A549 (cell line): ENCODE data around the gene TENM3. TPM values are rescaled to one million over a fixed set of nuclear protein-coding genes. Genes with fewer than 3 reads are reported as not detected.

ENCODE experiments used
- ATAC-seq, 2 experiments: fragments of 200-7000 bp in 1 of 2; fragments of >200 bp in 1 of 2; cut with Nextera tagmentation in 1 of 2; cut with Tn5 transposase in 1 of 2; 3 replicates each; pipeline versions ENCODE4 v1.8.0 to v1.9.1; 2018 to 2020; ENCODE audit warnings: mild to moderate bottlenecking in 1 of 2, moderate library complexity in 1 of 2
- CTCF ChIA-PET: fragments of 300-600 bp; sonication (Branson Sonifier 250); formaldehyde crosslinking; extraction: SDS; loops from one replicate; lab custom pipeline; 2021; ENCODE audit warnings: antibody characterized with exemption, inconsistent platforms; lab: Yijun Ruan, JAX
- POLR2A ChIA-PET: fragments of 350-600 bp; formaldehyde crosslinking; extraction: SDS; loops from one replicate; lab custom pipeline; 2021; ENCODE audit warnings: antibody characterized with exemption, inconsistent platforms; lab: Yijun Ruan, JAX
- DNase-seq, 2 experiments: peaks; one replicate each; pipeline versions ENCODE4 v3.0.0 to v3.0.0-alpha.2; 2011 to 2016; ENCODE audit warnings: low read depth in 1 of 2, low spot score in 1 of 2
- FAIRE-seq: peaks from 2 replicates; lab custom pipeline; 2011; peaks lifted over from hg19 to GRCh38; lab: Jason Lieb, UNC
- H3K27ac ChIP-seq, 2 experiments: fragments of >200 bp; sonication (Bioruptor Twin); formaldehyde crosslinking; 3 replicates each; pipeline ENCODE4 v1.5.1; 2016 to 2017
- H3K4me1 ChIP-seq: fragments of >200 bp; sonication (Bioruptor Twin); formaldehyde crosslinking; 3 replicates; pipeline ENCODE4 v1.6.1; 2016
- H3K4me2 ChIP-seq: fragments of >200 bp; sonication (Bioruptor Twin); formaldehyde crosslinking; 3 replicates; pipeline ENCODE4 v1.6.1; 2016
- H3K4me3 ChIP-seq: fragments of >200 bp; sonication (Bioruptor Twin); formaldehyde crosslinking; 3 replicates; pipeline ENCODE4 v1.5.1; 2016
- H3K9me3 ChIP-seq: fragments of >200 bp; sonication (Bioruptor Twin); formaldehyde crosslinking; 3 replicates; pipeline ENCODE4 v1.6.1; 2016
- ATOH8 ChIP-seq: fragments of 250-450 bp; sonication (Bioruptor Pico); IDR thresholded peaks from 2 replicates; pipeline ENCODE4 v1.5.0; 2020; ENCODE audit warnings: low read depth, mild to moderate bottlenecking, moderate library complexity
- BHLHE40 ChIP-seq: IDR thresholded peaks from 2 replicates; pipeline ENCODE4 v1.6.1; 2012; ENCODE audit warnings: low read depth, low read length, inconsistent platforms
- CBX2 ChIP-seq: fragments of 200-600 bp; sonication (generic); IDR thresholded peaks from 2 replicates; pipeline ENCODE4 v1.6.1; 2016; ENCODE audit warnings: low read depth, mild to moderate bottlenecking, borderline replicate concordance
- E2F6 ChIP-seq: IDR thresholded peaks from 2 replicates; pipeline ENCODE4 v1.6.1; 2012; ENCODE audit warnings: low read depth, borderline replicate concordance
- EP300 ChIP-seq, 2 experiments: fragments of >200 bp; sonication (Bioruptor Twin); formaldehyde crosslinking; IDR thresholded peaks; 2 replicates in 1 of 2; 3 replicates in 1 of 2; pipeline ENCODE4 v1.6.1; 2016 to 2017
- ESRRA ChIP-seq: fragments of 150-350 bp; IDR thresholded peaks from 2 replicates; pipeline ENCODE4 v1.6.1; 2014; ENCODE audit warnings: mild to moderate bottlenecking, low read length, borderline replicate concordance
- FOSB ChIP-seq: fragments of 250-450 bp; sonication (Bioruptor Pico); IDR thresholded peaks from 2 replicates; pipeline ENCODE4 v1.5.0; 2020; ENCODE audit warnings: mild to moderate bottlenecking, moderate library complexity
- HES2 ChIP-seq: fragments of >200 bp; sonication (Bioruptor Twin); formaldehyde crosslinking; IDR thresholded peaks from 2 replicates; pipeline ENCODE4 v1.6.1; 2016
- HEYL ChIP-seq: fragments of 250-450 bp; sonication (Bioruptor Pico); IDR thresholded peaks from 2 replicates; pipeline ENCODE4 v1.8.0; 2021; ENCODE audit warnings: mild to moderate bottlenecking, moderate library complexity
- KDM5A ChIP-seq: fragments of 200-600 bp; sonication (generic); IDR thresholded peaks from 2 replicates; pipeline ENCODE4 v1.6.1; 2016; ENCODE audit warnings: antibody characterized with exemption, mild to moderate bottlenecking
- MAFK ChIP-seq: fragments of 450-650 bp; IDR thresholded peaks from 2 replicates; pipeline ENCODE4 v1.6.1; 2014; ENCODE audit not compliant: partially characterized antibody
- MAX ChIP-seq: IDR thresholded peaks from 2 replicates; pipeline ENCODE4 v1.6.1; 2012
- MAZ ChIP-seq: fragments of 150-350 bp; IDR thresholded peaks from 2 replicates; pipeline ENCODE4 v1.6.1; 2014; ENCODE audit warnings: antibody characterized with exemption, low read depth, low read length, borderline replicate concordance
- MYC ChIP-seq: IDR thresholded peaks from 2 replicates; pipeline ENCODE4 v1.6.1; 2012; ENCODE audit warnings: mild to moderate bottlenecking, inconsistent platforms, low read length, improper control_type of control experiment, borderline replicate concordance
- NPAS2 ChIP-seq: fragments of 250-450 bp; sonication (Bioruptor Pico); IDR thresholded peaks from 2 replicates; pipeline ENCODE4 v1.8.0; 2022; ENCODE audit warnings: mild to moderate bottlenecking, moderate library complexity, borderline replicate concordance
- POLR2A ChIP-seq: IDR thresholded peaks from 2 replicates; pipeline ENCODE4 v1.6.1; 2012; ENCODE audit warnings: mild to moderate bottlenecking, low read length
- RAD21 ChIP-seq, 2 experiments: fragments of >200 bp in 1 of 2; sonication (Bioruptor Twin) in 1 of 2; formaldehyde crosslinking in 1 of 2; IDR thresholded peaks in 1 of 2; conservative IDR thresholded peaks in 1 of 2; 2 replicates in 1 of 2; 3 replicates in 1 of 2; pipeline ENCODE4 v1.6.1; 2012 to 2018; ENCODE audit warnings: inconsistent platforms in 1 of 2
- RARB ChIP-seq: fragments of 250-450 bp; sonication (Bioruptor Pico); IDR thresholded peaks from 2 replicates; pipeline ENCODE4 v1.8.0; 2021; ENCODE audit warnings: mild to moderate bottlenecking, moderate library complexity
- RNF2 ChIP-seq: fragments of 200-600 bp; sonication (generic); IDR thresholded peaks from 2 replicates; pipeline ENCODE4 v1.6.1; 2016; ENCODE audit warnings: low read depth, mild to moderate bottlenecking, antibody characterized with exemption, moderate library complexity, borderline replicate concordance
- SMC3 ChIP-seq: fragments of >200 bp; sonication (Bioruptor Twin); formaldehyde crosslinking; IDR thresholded peaks from 3 replicates; pipeline ENCODE4 v1.6.1; 2018; ENCODE audit warnings: inconsistent platforms
- TP53 ChIP-seq: fragments of 250-450 bp; sonication (Bioruptor Pico); IDR thresholded peaks from 2 replicates; pipeline ENCODE4 v1.5.0; 2021; ENCODE audit warnings: mild to moderate bottlenecking, moderate library complexity
- USF2 ChIP-seq: fragments of 450-650 bp; IDR thresholded peaks from 2 replicates; pipeline ENCODE4 v1.6.1; 2014; ENCODE audit warnings: antibody characterized with exemption
- ZC3H11A ChIP-seq: fragments of 450-650 bp; IDR thresholded peaks from 2 replicates; pipeline ENCODE4 v1.6.1; 2014; ENCODE audit warnings: antibody characterized with exemption, mild to moderate bottlenecking
- ZFP36 ChIP-seq: fragments of 450-650 bp; IDR thresholded peaks from 2 replicates; pipeline ENCODE4 v1.6.1; 2014; ENCODE audit warnings: borderline replicate concordance; ENCODE audit not compliant: partially characterized antibody
- ZSCAN20 ChIP-seq: fragments of 250-450 bp; sonication (Bioruptor Pico); IDR thresholded peaks from 2 replicates; pipeline ENCODE4 v1.8.0; 2022; ENCODE audit warnings: mild to moderate bottlenecking, moderate library complexity
- WGBS: methylation state at CpG from one replicate; pipeline ENCODE4 v1.1.6; 2017; ENCODE audit errors: missing lambda C conversion rate; 5-methylcytosine and 5-hydroxymethylcytosine counted together
- polyA plus RNA-seq, 4 experiments: library from polyadenylated mRNA; depleted of rRNA in 3 of 4; stranded (reverse); fragments of >200 nt; fragmentation: RNase III in 1 of 4; extraction: RNeasy Plus Mini Kit Qiagen cat#74134 plus additional on column Dnase treatment in 1 of 4; gene quantifications; 2 replicates in 3 of 4; 3 replicates in 1 of 4; pipeline ENCODE4 v1.2.3, GENCODE V29; 2011 to 2017

The TENM3 gene
- polyA plus RNA-seq, 2 of the 4 experiments (the other 2 are of a cell fraction): 2.4 to 7.3 TPM

GRCh38 chr4:182425302-182425701 is 182.1 kb downstream of the TENM3 start:
- no peak overlapping the region for H3K27ac ChIP-seq
- TF ChIP-seq MAX: no peak
- no peak for TF ChIP-seq MAZ
- no peak for TF ChIP-seq KDM5A
- TF ChIP-seq POLR2A: no peak
- no peak for TF ChIP-seq ZC3H11A
- no peak for TF ChIP-seq BHLHE40
- TF ChIP-seq RARB (CRISPR knock-in tag): no peak
- TF ChIP-seq, all 56 proteins: peak for 0
- ATAC-seq: no peak
- no peak for FAIRE-seq
- ChIA-PET POLR2A (no interaction called here), CTCF (no interaction called here)
- H3K4me2 ChIP-seq: no peak overlapping the region
- no peaks in the 10 kb centered on the region for H3K9me3 ChIP-seq
- no peak overlapping the region for H3K4me3 ChIP-seq
- 70% methylated on average over 2 of the region's 2 CpGs for whole genome bisulfite sequencing
- no peaks in the 10 kb centered on the region for H3K4me1 ChIP-seq
- DNase-seq: no peak

GRCh38 chr4:182426901-182427300 is 183.7 kb downstream of the TENM3 start:
- ATAC-seq (no peak), FAIRE-seq (no peak), DNase-seq (no peak)
- H3K27ac ChIP-seq: no peak overlapping the region
- H3K9me3 ChIP-seq: no peaks in the 10 kb centered on the region
- no peak overlapping the region for H3K4me2 ChIP-seq
- ChIA-PET POLR2A (no interaction called here), CTCF (no interaction called here)
- no peak overlapping the region for H3K4me3 ChIP-seq
- WGBS: 3% methylated on average over 1 of the region's 1 CpG
- no peaks in the 10 kb centered on the region for H3K4me1 ChIP-seq
- TF ChIP-seq POLR2A (no peak), FOSB (CRISPR knock-in tag) (no peak), RNF2 (no peak), ESRRA (no peak)

GRCh38 chr4:182427554-182427953 is 184.4 kb downstream of the TENM3 start:
- ChIA-PET CTCF (no interaction called here), POLR2A (no interaction called here)
- Histone ChIP-seq H3K4me1 (no peaks in the 10 kb centered on the region), H3K4me3 (no peak overlapping the region), H3K27ac (no peak overlapping the region), H3K9me3 (no peaks in the 10 kb centered on the region), H3K4me2 (no peak overlapping the region)
- TF ChIP-seq POLR2A: no peak
- TF ChIP-seq E2F6: no peak
- TF ChIP-seq ZFP36: no peak
- TF ChIP-seq HES2: no peak
- TF ChIP-seq USF2: no peak
- TF ChIP-seq HEYL (CRISPR knock-in tag): no peak
- TF ChIP-seq MYC: no peak
- TF ChIP-seq RAD21 (conservative IDR thresholded peaks at IDR 0.05 in 1 of 2, IDR thresholded peaks at IDR 0.05 in 1 of 2): no peak
- TF ChIP-seq FOSB (CRISPR knock-in tag): no peak
- no peak for TF ChIP-seq MAX
- TF ChIP-seq TP53 (CRISPR knock-in tag): no peak
- no peak for TF ChIP-seq ESRRA
- no peak for TF ChIP-seq SMC3
- DNase-seq (no peak), FAIRE-seq (no peak), ATAC-seq (no peak)
- WGBS: 53% methylated on average over 2 of the region's 2 CpGs

GRCh38 chr4:182429896-182430295 is 186.7 kb downstream of the TENM3 start:
- TF ChIP-seq NPAS2: no peak
- no peak for TF ChIP-seq ZSCAN20 (CRISPR knock-in tag)
- no peak for TF ChIP-seq HEYL (CRISPR knock-in tag)
- no peak for TF ChIP-seq MAFK
- TF ChIP-seq USF2: no peak
- no peak for TF ChIP-seq CBX2
- no peak for TF ChIP-seq ATOH8
- TF ChIP-seq EP300 (IDR thresholded peaks at IDR 0.05): no peak
- POLR2A ChIA-PET: no interaction called here

More at GRCh38 chr4:182429896-182430295, 186.7 kb downstream of the TENM3 start:
- Histone ChIP-seq H3K4me1 (no peaks in the 10 kb centered on the region), H3K4me3 (no peak overlapping the region), H3K9me3 (no peaks in the 10 kb centered on the region), H3K4me2 (no peak overlapping the region), H3K27ac (no peak overlapping the region)
- ATAC-seq (no peak), FAIRE-seq (no peak), DNase-seq (no peak)
- 70% methylated on average over 8 of the region's 8 CpGs for WGBS
- CTCF ChIA-PET: no interaction called here
